ENCODE measurements around the gene PPP1R37. TPM values are rescaled to one million over a fixed set of nuclear protein-coding genes. Genes with fewer than 3 reads are reported as not detected.
A peak's percentile ranks its signal among the peaks of the same experiment; 100 is the strongest.

The PPP1R37 gene
- total and polyA plus RNA-seq, 2 of the 13 experiments (the other 11 are each of a cell fraction or from before 2014, with no cell fraction given): 9.0 to 14.3 TPM

- TF ChIP-seq, protein P1, sequence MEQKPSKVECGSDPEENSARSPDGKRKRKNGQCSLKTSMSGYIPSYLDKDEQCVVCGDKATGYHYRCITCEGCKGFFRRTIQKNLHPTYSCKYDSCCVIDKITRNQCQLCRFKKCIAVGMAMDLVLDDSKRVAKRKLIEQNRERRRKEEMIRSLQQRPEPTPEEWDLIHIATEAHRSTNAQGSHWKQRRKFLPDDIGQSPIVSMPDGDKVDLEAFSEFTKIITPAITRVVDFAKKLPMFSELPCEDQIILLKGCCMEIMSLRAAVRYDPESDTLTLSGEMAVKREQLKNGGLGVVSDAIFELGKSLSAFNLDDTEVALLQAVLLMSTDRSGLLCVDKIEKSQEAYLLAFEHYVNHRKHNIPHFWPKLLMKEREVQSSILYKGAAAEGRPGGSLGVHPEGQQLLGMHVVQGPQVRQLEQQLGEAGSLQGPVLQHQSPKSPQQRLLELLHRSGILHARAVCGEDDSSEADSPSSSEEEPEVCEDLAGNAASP (CRISPR knock-in tag; IDR thresholded peaks at IDR 0.05; ENCODE audit: borderline replicate concordance): no peak
- TF ChIP-seq MXD4 (CRISPR knock-in tag; IDR thresholded peaks at IDR 0.05) (peak; percentile 61), POGZ (CRISPR knock-in tag; IDR thresholded peaks at IDR 0.05) (no peak), ZNF572 (CRISPR knock-in tag; IDR thresholded peaks at IDR 0.05) (no peak), U2AF2 (IDR thresholded peaks at IDR 0.05; ENCODE audit: low read depth, low read length) (no peak), SATB2 (CRISPR knock-in tag; IDR thresholded peaks at IDR 0.05) (no peak), ZNF44 (CRISPR knock-in tag; IDR thresholded peaks at IDR 0.05) (peak; percentile 65; the same call in 1 of the 2 replicates), ZNF263 (CRISPR knock-in tag; IDR thresholded peaks at IDR 0.05) (peak; percentile 29; the same call in 1 of the 2 replicates), ADNP (CRISPR knock-in tag; IDR thresholded peaks at IDR 0.05) (peak; percentile 77; the same call in 1 of the 2 replicates)
- TF ChIP-seq, protein P2, sequence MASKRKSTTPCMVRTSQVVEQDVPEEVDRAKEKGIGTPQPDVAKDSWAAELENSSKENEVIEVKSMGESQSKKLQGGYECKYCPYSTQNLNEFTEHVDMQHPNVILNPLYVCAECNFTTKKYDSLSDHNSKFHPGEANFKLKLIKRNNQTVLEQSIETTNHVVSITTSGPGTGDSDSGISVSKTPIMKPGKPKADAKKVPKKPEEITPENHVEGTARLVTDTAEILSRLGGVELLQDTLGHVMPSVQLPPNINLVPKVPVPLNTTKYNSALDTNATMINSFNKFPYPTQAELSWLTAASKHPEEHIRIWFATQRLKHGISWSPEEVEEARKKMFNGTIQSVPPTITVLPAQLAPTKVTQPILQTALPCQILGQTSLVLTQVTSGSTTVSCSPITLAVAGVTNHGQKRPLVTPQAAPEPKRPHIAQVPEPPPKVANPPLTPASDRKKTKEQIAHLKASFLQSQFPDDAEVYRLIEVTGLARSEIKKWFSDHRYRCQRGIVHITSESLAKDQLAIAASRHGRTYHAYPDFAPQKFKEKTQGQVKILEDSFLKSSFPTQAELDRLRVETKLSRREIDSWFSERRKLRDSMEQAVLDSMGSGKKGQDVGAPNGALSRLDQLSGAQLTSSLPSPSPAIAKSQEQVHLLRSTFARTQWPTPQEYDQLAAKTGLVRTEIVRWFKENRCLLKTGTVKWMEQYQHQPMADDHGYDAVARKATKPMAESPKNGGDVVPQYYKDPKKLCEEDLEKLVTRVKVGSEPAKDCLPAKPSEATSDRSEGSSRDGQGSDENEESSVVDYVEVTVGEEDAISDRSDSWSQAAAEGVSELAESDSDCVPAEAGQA (IDR thresholded peaks at IDR 0.05; ENCODE audit: low read depth): peak; percentile 74
- TF ChIP-seq, protein P2 (CRISPR knock-in tag; IDR thresholded peaks at IDR 0.05; ENCODE audit: borderline replicate concordance): no peak; the same call in 1 of the 2 replicates
- TF ChIP-seq, protein P3, sequence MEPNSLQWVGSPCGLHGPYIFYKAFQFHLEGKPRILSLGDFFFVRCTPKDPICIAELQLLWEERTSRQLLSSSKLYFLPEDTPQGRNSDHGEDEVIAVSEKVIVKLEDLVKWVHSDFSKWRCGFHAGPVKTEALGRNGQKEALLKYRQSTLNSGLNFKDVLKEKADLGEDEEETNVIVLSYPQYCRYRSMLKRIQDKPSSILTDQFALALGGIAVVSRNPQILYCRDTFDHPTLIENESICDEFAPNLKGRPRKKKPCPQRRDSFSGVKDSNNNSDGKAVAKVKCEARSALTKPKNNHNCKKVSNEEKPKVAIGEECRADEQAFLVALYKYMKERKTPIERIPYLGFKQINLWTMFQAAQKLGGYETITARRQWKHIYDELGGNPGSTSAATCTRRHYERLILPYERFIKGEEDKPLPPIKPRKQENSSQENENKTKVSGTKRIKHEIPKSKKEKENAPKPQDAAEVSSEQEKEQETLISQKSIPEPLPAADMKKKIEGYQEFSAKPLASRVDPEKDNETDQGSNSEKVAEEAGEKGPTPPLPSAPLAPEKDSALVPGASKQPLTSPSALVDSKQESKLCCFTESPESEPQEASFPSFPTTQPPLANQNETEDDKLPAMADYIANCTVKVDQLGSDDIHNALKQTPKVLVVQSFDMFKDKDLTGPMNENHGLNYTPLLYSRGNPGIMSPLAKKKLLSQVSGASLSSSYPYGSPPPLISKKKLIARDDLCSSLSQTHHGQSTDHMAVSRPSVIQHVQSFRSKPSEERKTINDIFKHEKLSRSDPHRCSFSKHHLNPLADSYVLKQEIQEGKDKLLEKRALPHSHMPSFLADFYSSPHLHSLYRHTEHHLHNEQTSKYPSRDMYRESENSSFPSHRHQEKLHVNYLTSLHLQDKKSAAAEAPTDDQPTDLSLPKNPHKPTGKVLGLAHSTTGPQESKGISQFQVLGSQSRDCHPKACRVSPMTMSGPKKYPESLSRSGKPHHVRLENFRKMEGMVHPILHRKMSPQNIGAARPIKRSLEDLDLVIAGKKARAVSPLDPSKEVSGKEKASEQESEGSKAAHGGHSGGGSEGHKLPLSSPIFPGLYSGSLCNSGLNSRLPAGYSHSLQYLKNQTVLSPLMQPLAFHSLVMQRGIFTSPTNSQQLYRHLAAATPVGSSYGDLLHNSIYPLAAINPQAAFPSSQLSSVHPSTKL (CRISPR knock-in tag; IDR thresholded peaks at IDR 0.05): peak; percentile 27; the same call in 1 of the 2 replicates
- TF ChIP-seq, protein P4, sequence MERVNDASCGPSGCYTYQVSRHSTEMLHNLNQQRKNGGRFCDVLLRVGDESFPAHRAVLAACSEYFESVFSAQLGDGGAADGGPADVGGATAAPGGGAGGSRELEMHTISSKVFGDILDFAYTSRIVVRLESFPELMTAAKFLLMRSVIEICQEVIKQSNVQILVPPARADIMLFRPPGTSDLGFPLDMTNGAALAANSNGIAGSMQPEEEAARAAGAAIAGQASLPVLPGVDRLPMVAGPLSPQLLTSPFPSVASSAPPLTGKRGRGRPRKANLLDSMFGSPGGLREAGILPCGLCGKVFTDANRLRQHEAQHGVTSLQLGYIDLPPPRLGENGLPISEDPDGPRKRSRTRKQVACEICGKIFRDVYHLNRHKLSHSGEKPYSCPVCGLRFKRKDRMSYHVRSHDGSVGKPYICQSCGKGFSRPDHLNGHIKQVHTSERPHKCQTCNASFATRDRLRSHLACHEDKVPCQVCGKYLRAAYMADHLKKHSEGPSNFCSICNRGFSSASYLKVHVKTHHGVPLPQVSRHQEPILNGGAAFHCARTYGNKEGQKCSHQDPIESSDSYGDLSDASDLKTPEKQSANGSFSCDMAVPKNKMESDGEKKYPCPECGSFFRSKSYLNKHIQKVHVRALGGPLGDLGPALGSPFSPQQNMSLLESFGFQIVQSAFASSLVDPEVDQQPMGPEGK (CRISPR knock-in tag; IDR thresholded peaks at IDR 0.05): peak; percentile 49; the same call in 1 of the 2 replicates
- TF ChIP-seq, protein P5, sequence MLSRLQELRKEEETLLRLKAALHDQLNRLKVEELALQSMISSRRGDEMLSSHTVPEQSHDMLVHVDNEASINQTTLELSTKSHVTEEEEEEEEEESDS (CRISPR knock-in tag; IDR thresholded peaks at IDR 0.05; ENCODE audit: borderline replicate concordance): 0 out of 2 replicates have a peak, but pooled peaks have one; percentile 24
These were observed at the start of gene PPP1R37 (continued) for GRCh38 chr19:45092747-45093678.

Data from HepG2 (cell line).